Activated T-helper 9 cell treated with anti-CD3 and anti-CD28 coated beads, Interleukin-2, amount 50 U/mL, for 16 hours (primary cell): Measurements from ENCODE around the gene TTLL6.
"Not testable (repeated sequence)": the region's sequence is repeated elsewhere in the genome, so short reads cannot be mapped to it uniquely, and the experiment has no call there.

Source experiments
- DNase-seq: peaks from one replicate; pipeline ENCODE4 v3.0.0-alpha.2; 2020; ENCODE audit warnings: low read depth

The TTLL6 gene

GRCh38 chr17:48816774-48817590, at the start of gene TTLL6:
Gene TTLL6, minus strand, starts transcription at chr17:48817229. Its CDS starts 157 bp downstream, at chr17:48817072.
- DNase-seq: peak; percentile 69

GRCh38 chr17:48860456-48860855, 43.4 kb upstream of the TTLL6 start:
- no peak for DNase-seq

- DNase-seq: no peak
Measured at GRCh38 chr17:48860034-48860433, 43.0 kb upstream of the TTLL6 start.

GRCh38 chr17:48856122-48856821, 39.2 kb upstream of the TTLL6 start:
- no peak for DNase-seq

- DNase-seq: no peak
Measured at GRCh38 chr17:48854774-48855476, 37.9 kb upstream of the TTLL6 start.

GRCh38 chr17:48850792-48851323, 33.8 kb upstream of the TTLL6 start:
- DNase-seq: no peak

- DNase-seq: no peak
Measured at GRCh38 chr17:48843187-48843900, 26.3 kb upstream of the TTLL6 start.

- DNase-seq: no peak
Measured at GRCh38 chr17:48842746-48843145, 25.7 kb upstream of the TTLL6 start.

- no peak for DNase-seq
Measured at GRCh38 chr17:48841395-48841831, 24.4 kb upstream of the TTLL6 start.

GRCh38 chr17:48840441-48840840, 23.4 kb upstream of the TTLL6 start:
- no peak for DNase-seq

GRCh38 chr17:48837458-48837857, 20.4 kb upstream of the TTLL6 start:
- DNase-seq: not testable (repeated sequence)

- no peak for DNase-seq
Measured at GRCh38 chr17:48835971-48836370, 18.9 kb upstream of the TTLL6 start.

GRCh38 chr17:48834973-48835372, 17.9 kb upstream of the TTLL6 start:
- DNase-seq: no peak

- no peak for DNase-seq
Measured at GRCh38 chr17:48831549-48831883, 14.5 kb upstream of the TTLL6 start.

GRCh38 chr17:48830840-48831548, 14.0 kb upstream of the TTLL6 start, which contains the start of gene CALCOCO2:
Gene CALCOCO2, plus strand, starts transcription at chr17:48831035. Its CDS starts 10,673 bp downstream, at chr17:48841708.
- peak; percentile 81 for DNase-seq

GRCh38 chr17:48825446-48826381, 8.7 kb upstream of the TTLL6 start:
- DNase-seq: no peak

- not testable (repeated sequence) for DNase-seq
Measured at GRCh38 chr17:48820936-48821335, 3.9 kb upstream of the TTLL6 start.

GRCh38 chr17:48819466-48819865, 2.4 kb upstream of the TTLL6 start:
- DNase-seq: no peak

GRCh38 chr17:48818361-48818841, 1.4 kb upstream of the TTLL6 start:
- no peak for DNase-seq

- no peak for DNase-seq
Measured at GRCh38 chr17:48816438-48816773, 623 bp downstream of the TTLL6 start.
